HK-2 (cell line): ENCODE data around the gene SUSD5.
"Not testable (repeated sequence)": the region's sequence is repeated elsewhere in the genome, so short reads cannot be mapped to it uniquely, and the experiment has no call there.

ENCODE experiments used
- DNase-seq: peaks from one replicate; pipeline ENCODE4 v3.0.0-alpha.2; 2018; ENCODE audit not compliant: unreplicated experiment

Gene SUSD5

DNA sequence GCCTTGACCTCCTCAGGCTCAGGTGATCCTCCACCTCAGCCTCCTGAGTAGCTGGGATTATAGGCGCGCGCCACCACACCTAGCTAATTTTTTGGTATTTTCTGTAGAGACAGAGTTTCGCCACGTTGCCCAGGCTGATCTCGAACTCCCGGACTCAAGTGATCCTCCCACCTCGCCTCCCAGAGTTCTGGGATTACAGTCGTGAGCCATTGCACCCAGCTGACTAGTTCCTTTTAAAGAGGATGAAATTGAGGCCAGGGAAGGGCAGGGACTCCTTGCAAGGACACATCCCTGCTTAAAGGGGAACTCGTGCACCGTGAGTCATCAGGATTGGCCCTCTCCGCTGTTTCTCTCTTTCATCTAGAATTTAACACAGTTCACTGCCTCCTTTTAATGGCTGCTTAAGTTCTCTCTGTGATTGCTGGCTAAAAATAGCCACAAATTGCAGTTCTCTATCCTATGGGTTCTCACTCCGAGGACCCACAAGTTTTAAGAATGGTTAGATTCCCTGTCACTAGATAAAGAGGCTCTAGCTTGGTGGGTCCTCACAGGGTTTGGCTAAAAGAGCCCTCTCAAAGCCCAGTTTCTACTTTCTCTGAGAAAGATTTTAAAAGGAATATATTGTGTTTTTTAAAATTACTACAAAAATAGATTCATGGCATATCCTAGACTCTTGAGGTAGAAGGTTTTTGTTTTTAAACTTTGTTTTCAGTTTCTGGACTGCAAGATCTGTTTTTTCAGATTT is 103.4 kb downstream of the SUSD5 start:
- peak; percentile 57 for DNase-seq

DNA sequence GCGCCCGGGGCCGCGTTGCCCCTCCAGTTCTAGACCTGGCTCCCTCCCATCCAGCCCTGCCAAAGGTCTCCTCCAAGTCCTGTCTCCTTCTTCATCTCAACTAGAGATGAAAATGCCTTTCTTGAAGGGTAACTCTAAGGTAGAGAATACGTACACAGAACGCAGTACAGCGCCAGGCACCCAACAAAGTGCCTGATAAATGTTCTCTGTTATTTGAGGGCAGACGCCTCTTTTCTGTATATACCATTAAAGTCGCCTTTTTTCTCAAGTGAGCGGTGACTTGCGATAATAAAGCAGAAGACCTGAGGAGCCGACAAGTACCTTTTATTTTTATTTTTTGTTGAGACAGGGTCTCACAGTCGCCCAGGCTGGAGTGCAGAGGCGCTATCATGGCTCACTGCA is 104.0 kb downstream of the SUSD5 start:
- no peak for DNase-seq

DNA sequence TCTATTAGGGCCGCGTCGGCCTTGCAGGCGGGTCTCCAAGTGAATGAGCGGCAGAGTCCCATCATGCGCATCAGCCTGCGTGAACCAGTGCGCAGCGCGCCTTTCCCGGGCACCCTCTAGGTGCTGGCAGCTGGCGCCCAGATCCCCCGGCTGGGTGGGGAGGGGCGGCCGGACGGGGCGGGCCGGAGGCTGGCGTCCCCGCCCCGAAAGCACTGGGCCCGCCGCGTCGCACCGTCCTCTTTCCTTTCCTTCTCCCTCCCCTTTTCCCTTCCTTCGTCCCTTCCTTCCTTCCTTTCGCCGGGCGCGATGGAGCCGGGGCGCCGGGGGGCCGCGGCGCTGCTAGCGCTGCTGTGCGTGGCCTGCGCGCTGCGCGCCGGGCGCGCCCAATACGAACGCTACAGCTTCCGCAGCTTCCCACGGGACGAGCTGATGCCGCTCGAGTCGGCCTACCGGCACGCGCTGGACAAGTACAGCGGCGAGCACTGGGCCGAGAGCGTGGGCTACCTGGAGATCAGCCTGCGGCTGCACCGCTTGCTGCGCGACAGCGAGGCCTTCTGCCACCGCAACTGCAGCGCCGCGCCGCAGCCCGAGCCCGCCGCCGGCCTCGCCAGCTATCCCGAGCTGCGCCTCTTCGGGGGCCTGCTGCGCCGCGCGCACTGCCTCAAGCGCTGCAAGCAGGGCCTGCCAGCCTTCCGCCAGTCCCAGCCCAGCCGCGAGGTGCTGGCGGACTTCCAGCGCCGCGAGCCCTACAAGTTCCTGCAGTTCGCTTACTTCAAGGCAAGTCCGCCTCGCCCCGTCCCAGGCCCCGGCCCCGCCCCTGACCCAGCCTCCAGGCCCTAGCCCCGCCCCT is 104.6 kb downstream of the SUSD5 start, which contains the start of gene CRTAP:
TSS of gene CRTAP (plus strand) at position 243 of the 850 bp plus-strand sequence. CDS start at position 307, 64 bp downstream.
- DNase-seq, result peak; percentile 93

DNA sequence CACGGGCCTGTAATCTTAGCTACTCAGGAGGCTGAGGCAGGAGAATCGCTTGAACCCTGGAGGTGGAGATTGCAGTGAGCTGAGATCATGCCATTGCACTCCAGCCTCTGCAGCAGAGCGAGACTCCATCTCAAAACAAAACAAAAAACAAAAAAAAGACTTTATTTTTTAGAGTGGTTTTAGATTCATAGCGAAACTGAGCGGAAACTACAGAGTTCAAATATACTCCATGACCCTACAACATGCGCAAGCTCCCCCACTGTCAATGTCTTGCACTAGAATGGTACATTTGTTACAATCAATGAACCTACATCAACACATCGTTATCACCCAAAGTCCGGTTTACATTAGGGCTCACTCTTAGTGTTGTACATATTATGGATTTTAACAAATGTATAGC is 107.0 kb downstream of the SUSD5 start:
- DNase-seq, result no peak

DNA sequence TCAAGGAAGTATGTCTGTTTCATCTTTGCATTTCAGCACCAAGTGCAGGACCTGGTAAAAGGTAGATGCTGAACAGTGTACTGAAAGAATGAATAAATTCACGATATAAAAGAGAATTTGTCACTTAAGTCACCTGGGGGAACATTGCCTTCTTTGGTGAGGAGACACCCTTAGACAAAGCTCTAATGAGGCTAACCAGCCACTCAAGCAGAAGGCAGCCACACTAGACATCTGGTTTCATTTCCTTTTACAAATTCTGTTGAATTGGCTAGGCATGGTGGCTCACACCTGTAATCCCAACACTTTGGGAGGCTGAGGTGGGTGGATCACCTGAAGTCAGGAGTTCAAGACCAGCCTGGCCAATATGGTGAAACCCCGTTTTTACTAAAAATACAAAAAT is 111.8 kb downstream of the SUSD5 start:
- DNase-seq, result not testable (repeated sequence)

- no peak for DNase-seq
These were observed 113.2 kb downstream of the SUSD5 start for GRCh38 chr3:33105341-33105948.

GRCh38 chr3:33104803-33105202 is 113.8 kb downstream of the SUSD5 start:
- no peak for DNase-seq

GRCh38 chr3:33103480-33103879 is 115.1 kb downstream of the SUSD5 start:
- no peak for DNase-seq

DNA sequence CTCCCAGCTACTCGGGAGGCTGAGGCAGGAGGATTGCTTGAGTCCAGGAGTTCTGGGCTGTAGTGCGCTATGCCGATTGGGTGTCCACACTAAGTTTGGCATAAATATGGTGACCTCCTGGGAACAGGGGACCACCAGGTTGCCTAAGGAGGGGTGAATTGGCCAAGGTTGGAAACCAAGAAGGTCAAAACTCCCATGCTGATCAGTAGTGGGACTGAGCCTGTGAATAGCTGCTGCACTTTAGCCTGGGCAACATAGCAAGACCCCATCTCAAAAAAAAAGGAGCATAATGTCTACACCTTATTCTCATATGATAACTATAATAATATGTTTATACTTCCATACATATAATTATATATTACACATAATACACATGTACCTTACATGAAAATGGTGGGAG is 115.6 kb downstream of the SUSD5 start:
- no peak for DNase-seq

- DNase-seq, result no peak
These were observed 118.4 kb downstream of the SUSD5 start for GRCh38 chr3:33100229-33100628.
